Measurements from ENCODE around the gene UNC80.

DNA sequence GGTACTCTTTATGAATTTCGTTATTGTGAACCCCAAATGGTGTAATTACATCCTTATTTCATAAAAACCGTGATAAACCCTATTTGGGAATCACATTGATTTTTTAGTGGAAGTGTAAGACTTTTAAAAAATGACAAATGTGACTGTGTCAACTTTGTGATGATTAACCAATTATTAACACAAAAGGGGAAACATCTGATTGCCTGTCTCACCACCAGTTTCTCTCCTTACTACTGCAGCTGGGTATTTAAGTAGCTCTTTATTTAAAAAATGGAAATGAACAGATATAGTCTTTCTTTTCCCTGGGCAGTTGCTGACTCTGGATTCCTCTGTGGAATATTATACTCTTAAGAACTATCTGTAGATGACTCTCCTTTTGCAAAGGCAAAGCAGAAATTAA, 219.2 kb downstream of the UNC80 start:
- TF ChIP-seq, protein P1, sequence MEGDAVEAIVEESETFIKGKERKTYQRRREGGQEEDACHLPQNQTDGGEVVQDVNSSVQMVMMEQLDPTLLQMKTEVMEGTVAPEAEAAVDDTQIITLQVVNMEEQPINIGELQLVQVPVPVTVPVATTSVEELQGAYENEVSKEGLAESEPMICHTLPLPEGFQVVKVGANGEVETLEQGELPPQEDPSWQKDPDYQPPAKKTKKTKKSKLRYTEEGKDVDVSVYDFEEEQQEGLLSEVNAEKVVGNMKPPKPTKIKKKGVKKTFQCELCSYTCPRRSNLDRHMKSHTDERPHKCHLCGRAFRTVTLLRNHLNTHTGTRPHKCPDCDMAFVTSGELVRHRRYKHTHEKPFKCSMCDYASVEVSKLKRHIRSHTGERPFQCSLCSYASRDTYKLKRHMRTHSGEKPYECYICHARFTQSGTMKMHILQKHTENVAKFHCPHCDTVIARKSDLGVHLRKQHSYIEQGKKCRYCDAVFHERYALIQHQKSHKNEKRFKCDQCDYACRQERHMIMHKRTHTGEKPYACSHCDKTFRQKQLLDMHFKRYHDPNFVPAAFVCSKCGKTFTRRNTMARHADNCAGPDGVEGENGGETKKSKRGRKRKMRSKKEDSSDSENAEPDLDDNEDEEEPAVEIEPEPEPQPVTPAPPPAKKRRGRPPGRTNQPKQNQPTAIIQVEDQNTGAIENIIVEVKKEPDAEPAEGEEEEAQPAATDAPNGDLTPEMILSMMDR (IDR thresholded peaks at IDR 0.05), result no peak
- no peak for TF ChIP-seq POLR2A (IDR thresholded peaks at IDR 0.05)
